Measurements from ENCODE around the gene GPR45. TPM values are rescaled to one million over a fixed set of nuclear protein-coding genes. Genes with fewer than 3 reads are reported as not detected.

The GPR45 gene
- polyA plus RNA-seq, 1 donor, result not detected

Other genes starting within 250 kb of the GPR45 start
- gene MRPS9, start 203.7 kb upstream of the GPR45 start, polyA plus RNA-seq (ENCODE audit: insufficient read length), result 28.3 TPM
- gene TGFBRAP1, start 88.0 kb downstream of the GPR45 start, polyA plus RNA-seq (ENCODE audit: insufficient read length), result 8.2 TPM
- 16.6 TPM for gene C2orf49, start 95.8 kb downstream of the GPR45 start, polyA plus RNA-seq (ENCODE audit: insufficient read length)
- 66.8 TPM for gene FHL2, start 157.3 kb downstream of the GPR45 start, polyA plus RNA-seq (ENCODE audit: insufficient read length)

Measured in forelimb muscle (tissue), 1 donor.